Activated CD4-positive, alpha-beta T cell treated with anti-CD3 and anti-CD28 coated beads, Interleukin-2, amount 10 ng/mL, durations not matched to agents 7 days and 5 days (primary cell): ENCODE results near the gene CDPF1. TPM values are rescaled to one million over a fixed set of nuclear protein-coding genes. Genes with fewer than 3 reads are reported as not detected.
A peak's percentile ranks its signal among the peaks of the same experiment; 100 is the strongest.

ENCODE experiments used
- CTCF ChIA-PET: fragments of 350-600 bp; sonication (Branson Sonifier 250); formaldehyde crosslinking; loops from one replicate; lab custom pipeline; 2021; ENCODE audit warnings: antibody characterized with exemption; lab: Charles Lee
- POLR2A ChIA-PET: fragments of 350-600 bp; sonication (Branson Sonifier 250); formaldehyde crosslinking; loops from one replicate; lab custom pipeline; 2021; ENCODE audit warnings: antibody characterized with exemption; lab: Charles Lee
- DNase-seq: peaks from one replicate; pipeline ENCODE4 v3.0.0-alpha.2; 2020
- H3K27ac Mint-ChIP-seq: one replicate; pipeline ENCODE4 v1.8.0; 2021; ENCODE audit warnings: mild to moderate bottlenecking, moderate library complexity, mixed read lengths
- H3K27me3 Mint-ChIP-seq: one replicate; pipeline ENCODE4 v1.8.0; 2021; ENCODE audit warnings: mixed read lengths
- H3K36me3 Mint-ChIP-seq: one replicate; pipeline ENCODE4 v1.8.0; 2021; ENCODE audit warnings: low read depth, mixed read lengths
- H3K4me1 Mint-ChIP-seq: one replicate; pipeline ENCODE4 v1.8.0; 2021; ENCODE audit warnings: mixed read lengths
- H3K4me3 Mint-ChIP-seq: one replicate; pipeline ENCODE4 v1.8.0; 2021; ENCODE audit warnings: mild to moderate bottlenecking, moderate library complexity, mixed read lengths
- H3K9me3 Mint-ChIP-seq: one replicate; pipeline ENCODE4 v1.8.0; 2021; ENCODE audit warnings: mixed read lengths
- total RNA-seq, 2 experiments: library from RNA; stranded (reverse); gene quantifications; one replicate each; pipeline ENCODE4 v1.2.3, GENCODE V29; 2021

Gene CDPF1
- 10 to 100 TPM in 1 of 2 experiments, 1 to 10 TPM in 1; 9.2 to 10.8 TPM for total RNA-seq

GRCh38 chr22:46250035-46250782 is at the start of gene CDPF1:
Gene CDPF1, minus strand, starts transcription at chr22:46250293. Its CDS starts 2,009 bp downstream, at chr22:46248284.
- H3K4me1 Mint-ChIP-seq: peaks cover 25% of the 10 kb centered on the region
- H3K9me3 Mint-ChIP-seq: peaks cover 2% of the 10 kb centered on the region
- peak within 1 kb of the TSS; percentile 82 for H3K4me3 Mint-ChIP-seq
- DNase-seq: peak; percentile 94
- CTCF ChIA-PET: no interaction called here
- H3K27ac Mint-ChIP-seq: peak within 1 kb of the TSS; percentile 92
- POLR2A ChIA-PET: interaction anchor here (0.6 kb wide), 1 partner anchor 57 kb away, joined by 4 read pairs; no protein-coding TSS in a partner anchor
- H3K36me3 Mint-ChIP-seq: peaks cover 9% of the 10 kb centered on the region
- H3K27me3 Mint-ChIP-seq: no peaks in the 10 kb centered on the region

DNA sequence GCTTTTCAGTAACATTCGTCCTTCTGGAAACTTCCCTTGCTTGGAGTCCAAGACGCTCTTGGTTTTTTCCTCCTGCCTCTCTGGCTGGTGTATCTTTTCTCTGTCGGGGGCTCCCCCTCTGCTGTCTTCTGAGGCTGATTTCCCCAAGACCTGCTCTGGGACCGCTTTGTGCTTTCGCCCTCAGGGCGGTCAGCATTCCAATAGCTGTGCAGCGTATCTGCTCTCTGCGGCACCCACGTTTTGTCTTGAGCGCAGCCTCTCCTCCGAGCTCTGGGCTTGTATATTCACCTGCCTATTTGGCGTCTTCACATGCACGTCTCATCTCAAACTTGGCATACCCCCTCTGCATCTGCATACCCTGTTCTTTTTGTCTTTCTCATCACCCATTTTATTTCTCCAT is 49.0 kb upstream of the CDPF1 start:
- no peak for DNase-seq
- ChIA-PET CTCF (interaction anchor here (0.8 to 1.2 kb wide), 3 partner anchors 16 to 143 kb away, joined by 3 to 6 read pairs (median 4); no protein-coding TSS in a partner anchor), POLR2A (no interaction called here)
- Mint-ChIP-seq H3K27me3 (no peaks in the 10 kb centered on the region), H3K27ac (no peak overlapping the region), H3K4me1 (peaks cover 74% of the 10 kb centered on the region), H3K4me3 (peak overlapping the region; percentile 82), H3K9me3 (no peaks in the 10 kb centered on the region), H3K36me3 (peaks cover 52% of the 10 kb centered on the region)

DNA sequence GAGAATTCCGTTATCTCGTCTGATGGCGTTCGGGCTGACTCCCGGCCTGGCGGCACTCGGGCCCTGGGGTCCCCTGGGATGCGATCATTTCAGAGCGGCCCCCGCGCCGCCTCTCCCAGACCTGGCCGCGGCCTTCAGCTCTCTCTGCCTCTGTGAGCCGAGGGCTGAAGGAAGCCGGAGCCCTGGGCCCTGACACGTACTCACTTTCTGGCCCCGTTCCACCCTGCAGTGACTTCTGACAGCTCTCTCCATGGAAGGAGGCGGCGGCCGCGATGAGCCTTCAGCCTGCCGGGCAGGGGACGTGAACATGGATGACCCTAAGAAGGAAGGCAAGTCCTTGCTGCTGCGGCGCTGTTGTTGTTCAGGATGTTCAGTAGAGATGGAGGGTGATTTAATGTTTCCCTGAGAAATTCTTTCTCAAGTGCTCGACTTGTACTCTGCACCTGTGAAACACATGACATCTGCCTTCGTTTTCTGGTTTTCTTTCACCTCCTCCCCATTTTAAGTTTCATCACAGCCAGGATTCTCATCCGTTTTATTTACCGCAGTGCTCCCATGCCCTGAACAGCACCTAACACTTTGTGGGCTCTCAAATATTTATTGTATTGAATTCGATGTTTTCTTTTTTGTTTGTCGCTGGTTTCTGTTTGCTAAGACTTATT is 47.2 kb upstream of the CDPF1 start:
- peak overlapping the region; percentile 88 for H3K27ac Mint-ChIP-seq
- peaks cover 3% of the 10 kb centered on the region for H3K9me3 Mint-ChIP-seq
- ChIA-PET CTCF (interaction anchor here (1.5 to 1.8 kb wide), 2 partner anchors 154 to 175 kb away, joined by 3 to 9 read pairs; no protein-coding TSS in a partner anchor), POLR2A (interaction anchor here (0.6 kb wide), 1 partner anchor 74 kb away, joined by 3 read pairs; no protein-coding TSS in a partner anchor)
- DNase-seq: peak; percentile 23
- H3K36me3 Mint-ChIP-seq: peaks cover 48% of the 10 kb centered on the region
- H3K4me1 Mint-ChIP-seq: peaks cover 73% of the 10 kb centered on the region
- peak overlapping the region; percentile 82 for H3K4me3 Mint-ChIP-seq
- no peaks in the 10 kb centered on the region for H3K27me3 Mint-ChIP-seq

- H3K9me3 Mint-ChIP-seq: peaks cover 5% of the 10 kb centered on the region
- peaks cover 73% of the 10 kb centered on the region for H3K4me1 Mint-ChIP-seq
- ChIA-PET POLR2A (interaction anchor here (0.6 to 0.7 kb wide), 2 partner anchors 75 to 243 kb away, joined by 3 read pairs; no protein-coding TSS in a partner anchor), CTCF (interaction anchor here (0.5 to 1.8 kb wide), 5 partner anchors 11 to 520 kb away, joined by 3 to 9 read pairs (median 4); no protein-coding TSS in a partner anchor)
- H3K27ac Mint-ChIP-seq: peak within 1 kb of the TSS; percentile 98
- peak within 1 kb of the TSS; percentile 82 for H3K4me3 Mint-ChIP-seq
- no peaks in the 10 kb centered on the region for H3K27me3 Mint-ChIP-seq
- H3K36me3 Mint-ChIP-seq: peaks cover 49% of the 10 kb centered on the region
- peak; percentile 99 for DNase-seq
Measured at GRCh38 chr22:46296257-46297150, 46.4 kb upstream of the CDPF1 start, which contains the start of gene GTSE1. Gene GTSE1, plus strand, starts transcription at chr22:46296870. Its CDS starts 531 bp downstream, at chr22:46297401.

DNA sequence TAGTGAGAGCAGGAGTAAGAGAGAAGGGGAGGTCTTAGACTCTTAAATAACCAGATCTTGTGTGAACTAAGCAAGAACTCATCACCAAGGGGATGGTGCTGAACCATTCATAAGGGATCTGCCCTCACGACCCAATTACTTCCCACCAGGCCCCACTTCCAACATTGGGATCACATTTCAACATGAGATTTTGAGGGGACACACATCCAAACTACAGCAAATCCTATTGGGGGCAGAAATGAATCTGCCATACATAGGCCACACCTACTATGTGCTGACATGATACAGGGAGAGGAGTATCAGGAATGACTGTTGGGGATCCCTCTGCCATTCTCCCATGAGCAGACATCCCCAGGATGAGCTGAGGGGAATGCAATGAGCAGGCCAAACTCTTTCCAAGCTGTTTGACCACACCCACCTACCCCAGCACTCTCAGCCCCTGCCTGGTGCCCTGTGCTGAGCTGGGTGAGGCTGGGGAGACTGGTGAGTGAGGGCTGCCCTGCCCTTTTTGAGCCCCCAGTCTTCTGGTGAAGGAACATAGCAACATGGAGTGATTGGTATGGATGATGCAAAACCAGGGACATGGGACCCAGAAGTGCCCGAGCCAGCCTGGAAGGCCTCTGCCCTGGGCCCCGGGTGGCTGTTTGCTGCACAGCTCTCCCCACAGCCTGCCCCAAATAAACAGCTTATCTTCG is 45.3 kb upstream of the CDPF1 start:
- Mint-ChIP-seq H3K4me1 (peaks cover 65% of the 10 kb centered on the region), H3K9me3 (peaks cover 5% of the 10 kb centered on the region), H3K4me3 (peak overlapping the region; percentile 82), H3K27ac (peak overlapping the region; percentile 98), H3K27me3 (no peaks in the 10 kb centered on the region), H3K36me3 (peaks cover 40% of the 10 kb centered on the region)
- POLR2A ChIA-PET: no interaction called here
- DNase-seq: no peak
- CTCF ChIA-PET: interaction anchor here (0.5 to 1.8 kb wide), 3 partner anchors 34 to 521 kb away, joined by 3 to 9 read pairs (median 4); no protein-coding TSS in a partner anchor

DNA sequence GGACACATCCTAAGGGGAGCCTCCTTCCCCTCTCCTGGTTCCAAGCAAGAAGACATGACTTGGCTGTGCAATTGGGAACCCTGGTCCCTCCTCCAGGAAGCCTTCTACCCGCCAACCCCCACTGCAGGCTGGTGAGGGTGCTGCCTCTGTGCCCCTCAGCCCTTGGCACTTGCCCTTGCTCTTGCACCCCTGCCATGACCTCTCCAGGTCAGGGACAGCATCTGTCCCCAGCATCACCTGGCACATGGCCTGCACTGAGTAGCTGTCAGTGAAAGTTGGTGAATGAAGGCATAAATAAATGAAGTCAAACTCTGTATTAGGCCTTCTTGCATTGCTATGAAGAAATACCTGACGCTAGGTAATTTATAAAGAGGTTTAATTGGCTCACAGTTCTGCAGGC is 44.7 kb upstream of the CDPF1 start:
- Mint-ChIP-seq H3K9me3 (peaks cover 5% of the 10 kb centered on the region), H3K27ac (peak overlapping the region; percentile 98), H3K36me3 (peaks cover 38% of the 10 kb centered on the region), H3K27me3 (no peaks in the 10 kb centered on the region), H3K4me3 (peak overlapping the region; percentile 82), H3K4me1 (peaks cover 63% of the 10 kb centered on the region)
- no peak for DNase-seq
- CTCF ChIA-PET: interaction anchor here (0.7 kb wide), 1 partner anchor 179 kb away, joined by 6 read pairs; no protein-coding TSS in a partner anchor
- POLR2A ChIA-PET: no interaction called here

DNA sequence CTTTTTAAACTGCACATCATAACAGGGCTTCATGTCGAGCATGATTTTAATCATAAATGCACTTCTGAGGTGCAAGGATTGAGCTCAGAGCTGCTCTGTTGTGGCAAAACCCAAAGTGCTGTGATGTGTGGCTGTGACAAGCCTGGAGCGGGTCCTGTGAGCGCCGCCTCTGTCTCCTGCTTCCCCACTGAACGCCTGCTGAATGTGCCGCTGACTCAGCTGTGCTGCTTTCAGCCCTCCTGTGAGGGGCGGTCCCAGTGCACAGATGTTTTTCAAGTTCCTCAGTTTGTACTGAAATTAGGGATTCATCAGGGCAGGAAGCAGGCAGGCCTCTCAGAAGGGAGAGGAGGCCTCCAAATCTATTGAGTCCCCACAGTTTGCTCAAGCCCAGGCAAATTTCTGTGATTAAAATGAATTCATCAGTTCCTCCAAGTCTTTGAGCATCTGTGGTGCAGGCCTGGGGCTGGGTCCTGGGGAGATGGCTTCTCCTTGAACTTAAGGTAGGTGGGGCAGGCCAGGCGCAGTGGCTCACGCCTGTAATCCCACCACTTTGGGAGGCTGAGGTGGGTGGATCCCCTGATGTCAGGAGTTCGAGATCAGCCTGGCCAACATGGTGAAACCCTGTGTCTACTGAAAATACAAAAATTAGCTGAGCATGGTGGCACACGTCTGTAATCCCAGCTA is 43.6 kb upstream of the CDPF1 start:
- peaks cover 54% of the 10 kb centered on the region for H3K4me1 Mint-ChIP-seq
- peak overlapping the region; percentile 46 for H3K27ac Mint-ChIP-seq
- H3K27me3 Mint-ChIP-seq: no peaks in the 10 kb centered on the region
- CTCF ChIA-PET: interaction anchor here (1.3 kb wide), 1 partner anchor 26 kb away, joined by 3 read pairs; the partner anchor contains the start of gene TTC38
- H3K36me3 Mint-ChIP-seq: peaks cover 29% of the 10 kb centered on the region
- POLR2A ChIA-PET: no interaction called here
- no peak overlapping the region for H3K4me3 Mint-ChIP-seq
- no peak for DNase-seq
- H3K9me3 Mint-ChIP-seq: peaks cover 5% of the 10 kb centered on the region

GRCh38 chr22:46292732-46293131 is 42.6 kb upstream of the CDPF1 start:
- DNase-seq: no peak
- peaks cover 5% of the 10 kb centered on the region for H3K9me3 Mint-ChIP-seq
- no peaks in the 10 kb centered on the region for H3K27me3 Mint-ChIP-seq
- H3K4me3 Mint-ChIP-seq: no peak overlapping the region
- H3K27ac Mint-ChIP-seq: peak overlapping the region; percentile 9
- ChIA-PET CTCF (interaction anchor here (1.3 kb wide), 1 partner anchor 25 kb away, joined by 3 read pairs; the partner anchor contains the start of gene TTC38), POLR2A (no interaction called here)
- peaks cover 56% of the 10 kb centered on the region for H3K4me1 Mint-ChIP-seq
- H3K36me3 Mint-ChIP-seq: peaks cover 25% of the 10 kb centered on the region

DNA sequence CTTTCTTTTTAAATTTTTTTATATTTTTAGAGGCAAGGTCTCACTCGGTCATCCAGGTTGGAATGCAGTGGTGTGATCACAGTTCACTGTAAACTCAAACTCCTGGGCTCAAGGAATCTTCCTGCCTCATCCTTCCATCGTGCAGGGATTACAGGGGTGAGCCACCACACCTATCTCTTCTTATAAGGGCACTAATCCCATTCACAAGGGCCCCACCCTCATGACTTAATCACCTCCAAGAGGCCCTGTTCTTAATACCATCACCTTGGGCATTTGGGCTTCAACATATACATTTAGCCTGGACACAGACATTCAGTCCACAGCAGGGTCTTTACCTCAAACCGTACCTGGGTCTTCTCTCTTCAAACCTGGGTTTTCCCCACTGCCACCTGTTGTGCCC is 42.1 kb upstream of the CDPF1 start:
- H3K4me3 Mint-ChIP-seq: no peak overlapping the region
- H3K27ac Mint-ChIP-seq: peak overlapping the region; percentile 54
- no peaks in the 10 kb centered on the region for H3K27me3 Mint-ChIP-seq
- ChIA-PET POLR2A (no interaction called here), CTCF (interaction anchor here (1.3 kb wide), 1 partner anchor 24 kb away, joined by 3 read pairs; the partner anchor contains the start of gene TTC38)
- H3K4me1 Mint-ChIP-seq: peaks cover 56% of the 10 kb centered on the region
- DNase-seq: no peak
- H3K9me3 Mint-ChIP-seq: peaks cover 5% of the 10 kb centered on the region
- peaks cover 20% of the 10 kb centered on the region for H3K36me3 Mint-ChIP-seq

DNA sequence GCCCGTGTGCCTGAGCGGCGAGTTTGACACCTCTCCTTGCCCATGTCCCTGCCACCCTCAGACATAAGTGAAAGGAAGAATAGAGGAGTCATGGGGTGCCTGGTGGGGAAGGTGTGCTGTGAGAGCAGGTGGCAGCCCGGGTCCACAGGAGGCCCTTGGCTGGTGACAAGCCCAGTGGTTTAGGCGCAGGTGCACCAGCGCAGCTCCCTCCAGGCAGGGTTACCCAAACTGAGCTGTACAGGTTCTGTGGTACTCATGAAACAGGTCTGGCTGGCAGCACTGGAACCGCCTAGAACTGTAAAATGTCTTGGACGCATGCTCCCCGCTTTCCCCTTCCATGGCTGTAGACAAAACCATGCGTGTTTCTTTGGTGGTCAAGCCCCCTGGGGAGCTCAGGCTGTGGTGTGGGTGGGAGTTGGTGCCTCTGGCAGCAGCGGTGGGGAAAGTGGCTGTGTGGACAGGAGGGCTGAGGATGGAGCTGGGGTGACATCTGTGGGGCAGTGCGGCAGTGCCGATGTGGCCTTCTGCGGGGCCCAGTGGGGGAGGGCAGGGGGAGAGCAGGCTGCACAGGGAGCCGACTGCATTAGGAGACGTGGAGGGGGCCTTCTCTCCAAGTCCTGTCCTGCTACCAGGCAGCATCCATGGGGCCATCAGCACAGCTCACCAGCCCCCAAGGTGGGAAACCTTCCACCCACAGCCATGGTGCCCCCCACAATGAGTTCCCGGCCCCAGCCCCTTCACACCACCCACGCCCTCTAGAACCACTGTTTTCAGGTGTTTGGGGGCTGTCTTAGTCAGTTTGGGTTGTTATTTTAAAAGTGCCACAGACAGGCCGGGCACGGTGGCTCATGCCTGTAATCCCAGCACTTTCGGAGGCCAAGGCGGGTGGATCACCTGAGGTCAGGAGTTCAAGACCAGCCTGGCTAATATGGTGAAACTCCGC is 41.0 kb upstream of the CDPF1 start:
- Mint-ChIP-seq H3K9me3 (peaks cover 5% of the 10 kb centered on the region), H3K27me3 (no peaks in the 10 kb centered on the region), H3K4me1 (peaks cover 51% of the 10 kb centered on the region), H3K27ac (peak overlapping the region; percentile 46), H3K36me3 (peaks cover 17% of the 10 kb centered on the region), H3K4me3 (no peak overlapping the region)
- DNase-seq: no peak
- ChIA-PET CTCF (interaction anchor here (0.6 to 0.9 kb wide), 2 partner anchors 12 to 255 kb away, joined by 3 to 4 read pairs; no protein-coding TSS in a partner anchor), POLR2A (no interaction called here)
